Endothelial cell (in vitro differentiated cells): ENCODE data around the gene WDR5B. TPM values are rescaled to one million over a fixed set of nuclear protein-coding genes. Genes with fewer than 3 reads are reported as not detected.

Experiments
- DNase-seq: peaks from one replicate; pipeline ENCODE4 v3.0.0; 2021; ENCODE audit warnings: low spot score
- H3K27ac Mint-ChIP-seq: one replicate; pipeline ENCODE4 v1.8.0; 2021; ENCODE audit warnings: mixed read lengths, inconsistent platforms; ENCODE audit not compliant: unreplicated experiment
- H3K27me3 Mint-ChIP-seq: one replicate; pipeline ENCODE4 v1.8.0; 2021; ENCODE audit warnings: mild to moderate bottlenecking, moderate library complexity, mixed read lengths, inconsistent platforms; ENCODE audit not compliant: unreplicated experiment
- H3K36me3 Mint-ChIP-seq: one replicate; pipeline ENCODE4 v1.8.0; 2021; ENCODE audit warnings: mild to moderate bottlenecking, low read depth, mixed read lengths, inconsistent platforms; ENCODE audit not compliant: unreplicated experiment
- H3K4me1 Mint-ChIP-seq: one replicate; pipeline ENCODE4 v1.8.0; 2021; ENCODE audit warnings: mild to moderate bottlenecking, mixed read lengths, inconsistent platforms; ENCODE audit not compliant: unreplicated experiment
- H3K4me3 Mint-ChIP-seq: one replicate; pipeline ENCODE4 v1.8.0; 2021; ENCODE audit warnings: mild to moderate bottlenecking, mixed read lengths, inconsistent platforms; ENCODE audit not compliant: unreplicated experiment
- H3K9me3 Mint-ChIP-seq: one replicate; pipeline ENCODE4 v1.8.0; 2021; ENCODE audit warnings: mixed read lengths, inconsistent platforms; ENCODE audit not compliant: unreplicated experiment
- total RNA-seq: library from RNA; stranded (reverse); fragmentation: NEBNext Ultra II Directional; extraction: Animal tissue kit (Norgen Biotek cat#: 25700); gene quantifications from one replicate; pipeline ENCODE4 v1.2.1, GENCODE V29; 2021; ENCODE audit not compliant: unreplicated experiment
- TF ChIP-seq, protein P1 (sequence below): fragments of 200-600 bp; sonication (generic); IDR thresholded peaks from one replicate; pipeline ENCODE4 v1.5.0; 2021; ENCODE audit warnings: antibody characterized with exemption; ENCODE audit not compliant: unreplicated experiment

WDR5B gene
- total RNA-seq, 1 donor from 2014 or later = 3.1 TPM

DNA sequence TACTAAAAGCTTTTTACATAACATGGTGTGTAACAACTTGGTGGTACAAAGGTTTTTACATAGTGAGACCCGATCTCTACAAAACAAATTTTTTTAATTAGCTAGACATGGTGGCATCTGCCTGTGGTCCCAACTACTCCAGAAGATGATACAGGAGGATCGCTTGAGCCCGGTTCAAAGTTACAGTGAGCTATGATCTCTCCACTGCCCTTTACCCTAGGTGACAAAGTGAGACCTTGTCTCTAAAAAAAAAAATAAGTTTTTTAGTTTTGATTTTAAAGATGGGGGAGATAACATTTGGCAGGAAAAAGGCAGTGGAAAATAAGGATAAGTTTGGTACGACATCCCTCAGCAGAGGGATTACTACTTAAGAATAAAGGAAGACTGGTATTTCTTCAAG lies 26.0 kb downstream of the WDR5B start:
- no peak overlapping the region for H3K4me3 Mint-ChIP-seq
- H3K27me3 Mint-ChIP-seq = peaks cover under 1% of the 10 kb centered on the region
- no peaks in the 10 kb centered on the region for H3K9me3 Mint-ChIP-seq
- no peaks in the 10 kb centered on the region for H3K36me3 Mint-ChIP-seq
- no peaks in the 10 kb centered on the region for H3K4me1 Mint-ChIP-seq
- no peak for DNase-seq
- TF ChIP-seq, protein P1, sequence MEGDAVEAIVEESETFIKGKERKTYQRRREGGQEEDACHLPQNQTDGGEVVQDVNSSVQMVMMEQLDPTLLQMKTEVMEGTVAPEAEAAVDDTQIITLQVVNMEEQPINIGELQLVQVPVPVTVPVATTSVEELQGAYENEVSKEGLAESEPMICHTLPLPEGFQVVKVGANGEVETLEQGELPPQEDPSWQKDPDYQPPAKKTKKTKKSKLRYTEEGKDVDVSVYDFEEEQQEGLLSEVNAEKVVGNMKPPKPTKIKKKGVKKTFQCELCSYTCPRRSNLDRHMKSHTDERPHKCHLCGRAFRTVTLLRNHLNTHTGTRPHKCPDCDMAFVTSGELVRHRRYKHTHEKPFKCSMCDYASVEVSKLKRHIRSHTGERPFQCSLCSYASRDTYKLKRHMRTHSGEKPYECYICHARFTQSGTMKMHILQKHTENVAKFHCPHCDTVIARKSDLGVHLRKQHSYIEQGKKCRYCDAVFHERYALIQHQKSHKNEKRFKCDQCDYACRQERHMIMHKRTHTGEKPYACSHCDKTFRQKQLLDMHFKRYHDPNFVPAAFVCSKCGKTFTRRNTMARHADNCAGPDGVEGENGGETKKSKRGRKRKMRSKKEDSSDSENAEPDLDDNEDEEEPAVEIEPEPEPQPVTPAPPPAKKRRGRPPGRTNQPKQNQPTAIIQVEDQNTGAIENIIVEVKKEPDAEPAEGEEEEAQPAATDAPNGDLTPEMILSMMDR = no peak
- H3K27ac Mint-ChIP-seq = no peak overlapping the region

DNA sequence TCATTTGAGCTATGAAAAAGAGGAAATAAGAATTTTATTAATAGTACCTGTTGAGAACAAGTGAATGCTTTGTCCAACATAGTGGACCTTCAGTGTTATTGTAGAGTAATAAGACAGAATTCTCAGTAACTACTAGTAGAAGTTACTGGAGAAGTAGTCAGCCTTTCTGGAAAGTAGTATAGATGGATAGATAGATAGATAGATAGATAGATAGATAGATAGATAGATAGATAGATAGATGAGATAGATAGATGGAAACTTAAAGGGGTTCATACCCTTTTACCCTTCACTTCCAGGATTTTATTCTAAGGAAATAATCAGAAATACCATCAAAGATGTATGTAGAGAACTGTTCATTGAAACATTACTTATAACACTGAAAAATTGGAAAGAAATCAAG lies 26.7 kb downstream of the WDR5B start:
- Mint-ChIP-seq H3K4me1 (peaks cover 4% of the 10 kb centered on the region), H3K4me3 (no peak overlapping the region), H3K36me3 (no peaks in the 10 kb centered on the region), H3K27me3 (no peaks in the 10 kb centered on the region), H3K27ac (no peak overlapping the region), H3K9me3 (no peaks in the 10 kb centered on the region)
- TF ChIP-seq, protein P1 = no peak
- DNase-seq = no peak

DNA sequence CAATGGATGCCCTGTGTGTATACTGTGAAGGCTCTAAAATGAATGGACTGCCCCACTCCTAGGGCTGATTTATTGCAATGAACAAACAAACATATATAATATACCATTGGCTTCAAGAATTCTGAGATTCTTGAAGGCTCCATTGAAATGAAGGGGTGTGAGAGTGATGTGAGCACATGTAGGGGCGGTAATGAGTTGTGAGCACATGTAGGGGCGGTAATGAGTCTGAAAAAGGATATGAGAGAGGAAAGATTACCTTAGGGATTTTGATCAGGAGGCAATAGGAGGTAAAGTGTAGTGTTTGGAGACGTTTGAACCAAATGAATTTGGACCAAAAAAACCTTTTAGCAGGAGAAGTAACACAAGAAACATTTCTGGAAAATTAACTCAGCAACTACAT lies 28.2 kb downstream of the WDR5B start:
- TF ChIP-seq, protein P1 = no peak
- peaks cover 10% of the 10 kb centered on the region for H3K4me1 Mint-ChIP-seq
- no peaks in the 10 kb centered on the region for H3K27me3 Mint-ChIP-seq

DNA sequence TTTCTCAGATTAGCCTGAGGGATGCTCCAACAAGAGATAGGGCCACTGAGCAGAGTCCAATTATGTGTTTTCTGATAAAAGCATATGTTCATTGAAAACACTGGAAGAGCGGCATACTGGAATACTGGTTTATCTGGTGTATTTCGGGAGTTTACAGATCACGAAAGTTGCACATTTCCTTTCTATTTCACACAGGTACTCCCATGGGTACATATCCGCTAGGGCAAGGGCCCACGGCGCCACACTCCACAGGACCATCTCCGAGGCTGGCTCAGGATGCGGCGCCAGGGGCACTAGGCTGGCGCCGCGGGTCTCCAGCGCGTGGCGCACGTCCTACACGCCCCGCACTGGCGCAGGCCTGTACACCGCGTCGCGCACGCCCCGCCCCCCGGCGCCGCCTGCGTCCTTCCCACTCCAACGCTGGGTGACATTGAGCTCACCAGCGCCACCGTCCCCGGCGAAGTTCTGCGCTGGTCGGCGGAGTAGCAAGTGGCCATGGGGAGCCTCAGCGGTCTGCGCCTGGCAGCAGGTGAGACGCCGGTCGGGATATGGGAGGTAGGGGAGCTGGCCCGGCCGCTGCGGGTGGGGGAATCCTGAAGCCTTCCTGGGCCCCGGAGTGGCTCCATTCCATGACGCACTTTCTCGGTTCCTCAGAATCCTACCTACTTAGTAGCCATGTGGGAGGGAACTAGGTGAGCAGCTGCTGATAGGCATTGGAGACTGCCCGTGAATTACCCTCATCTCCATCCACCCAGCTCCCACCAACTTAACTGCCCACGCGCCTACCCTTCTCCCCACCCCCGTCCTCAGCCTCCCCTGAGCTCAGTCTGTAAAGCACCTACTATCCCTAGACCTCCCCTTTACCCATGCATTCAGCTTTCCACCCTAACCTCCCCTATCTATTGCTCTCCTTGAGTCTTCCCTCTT lies 31.8 kb downstream of the WDR5B start, which contains the start of gene FAM162A:
Gene FAM162A, plus strand, starts transcription at position 412 of the 927 bp plus-strand sequence. Its CDS starts 84 bp downstream, at position 496.
- TF ChIP-seq, protein P1 = peak; percentile 25
- H3K9me3 Mint-ChIP-seq = no peaks in the 10 kb centered on the region
- H3K36me3 Mint-ChIP-seq = no peaks in the 10 kb centered on the region
- peaks cover 17% of the 10 kb centered on the region for H3K4me1 Mint-ChIP-seq
- peak within 1 kb of the TSS; percentile 90 for H3K27ac Mint-ChIP-seq
- peak; percentile 97 for DNase-seq
- peak within 1 kb of the TSS; percentile 96 for H3K4me3 Mint-ChIP-seq
- no peaks in the 10 kb centered on the region for H3K27me3 Mint-ChIP-seq

More for the DNA sequence above, 28.2 kb downstream of the WDR5B start:
- Mint-ChIP-seq H3K27ac (no peak overlapping the region), H3K9me3 (no peaks in the 10 kb centered on the region), H3K36me3 (no peaks in the 10 kb centered on the region), H3K4me3 (no peak overlapping the region)
- DNase-seq = no peak
